HepG2 (cell line): Measurements from ENCODE around the gene PPP4C. TPM values are rescaled to one million over a fixed set of nuclear protein-coding genes. Genes with fewer than 3 reads are reported as not detected.
A peak's percentile ranks its signal among the peaks of the same experiment; 100 is the strongest.

Experiments used
- ARNTL ChIP-seq: sonication (generic); formaldehyde crosslinking; IDR thresholded peaks from 2 replicates; pipeline ENCODE4 v1.4.0; 2020; ENCODE audit warnings: mild to moderate bottlenecking, missing genetic modification reagents
- CHCHD3 ChIP-seq: sonication (generic); formaldehyde crosslinking; IDR thresholded peaks from 2 replicates; pipeline ENCODE4 v1.8.0; 2022; ENCODE audit warnings: mild to moderate bottlenecking, missing genetic modification reagents, moderate library complexity
- FOXK2 ChIP-seq: fragments of 450-650 bp; IDR thresholded peaks from 2 replicates; pipeline ENCODE4 v1.6.1; 2016
- MAZ ChIP-seq, 2 experiments: sonication (generic) in 1 of 2; formaldehyde crosslinking in 1 of 2; IDR thresholded peaks; 2 replicates each; pipeline versions ENCODE4 v1.5.0 to v1.6.1; 2012 to 2020; ENCODE audit warnings: low read depth in 2 of 2, mild to moderate bottlenecking in 2 of 2, borderline replicate concordance in 1 of 2, improper control_type of control experiment in 1 of 2, low read length in 1 of 2, missing genetic modification reagents in 1 of 2, moderate library complexity in 1 of 2
- ZFX ChIP-seq: sonication (generic); formaldehyde crosslinking; IDR thresholded peaks from 2 replicates; pipeline ENCODE4 v1.4.0; 2020; ENCODE audit warnings: mild to moderate bottlenecking, low read depth, missing genetic modification reagents, moderate library complexity
- ZNF251 ChIP-seq: sonication (generic); formaldehyde crosslinking; IDR thresholded peaks from 2 replicates; pipeline ENCODE4 v1.9.0; 2021; ENCODE audit warnings: mild to moderate bottlenecking, missing genetic modification reagents
- ZNF484 ChIP-seq: sonication (generic); formaldehyde crosslinking; IDR thresholded peaks from 2 replicates; pipeline ENCODE4 v1.5.1; 2020; ENCODE audit warnings: mild to moderate bottlenecking, low read depth, missing genetic modification reagents, borderline replicate concordance
- ZNF598 ChIP-seq: sonication (generic); formaldehyde crosslinking; IDR thresholded peaks from 2 replicates; pipeline ENCODE4 v1.5.1; 2020; ENCODE audit warnings: mild to moderate bottlenecking, missing genetic modification reagents, borderline replicate concordance
- ZNF709 ChIP-seq: sonication (generic); formaldehyde crosslinking; IDR thresholded peaks from 2 replicates; pipeline ENCODE4 v1.5.0; 2020; ENCODE audit warnings: mild to moderate bottlenecking, missing genetic modification reagents
- polyA plus RNA-seq, 8 experiments: library from polyadenylated mRNA; depleted of rRNA in 3 of 8; stranded (reverse) in 7 of 8; unstranded in 1 of 8; fragments of >200 nt; fragmentation: Illumina TruSeq in 4 of 8; extraction: Trizol in 4 of 8; gene quantifications; 2 replicates each; pipeline versions ENCODE4 v1.2.1 to v1.2.3, GENCODE V29; 2011 to 2016; ENCODE audit warnings: low read depth in 4 of 8, missing spikeins in 1 of 8, mixed read lengths in 1 of 8; ENCODE audit not compliant: insufficient read depth in 1 of 8
- total RNA-seq, 5 experiments: library from RNA; depleted of rRNA; stranded (reverse); fragments of >200 nt; fragmentation: Illumina TruSeq; extraction: Trizol; gene quantifications; 2 replicates each; pipeline ENCODE4 v1.2.3, GENCODE V29; 2016; ENCODE audit warnings: low read depth in 1 of 5
- TF ChIP-seq, protein P1 (sequence below): sonication (generic); formaldehyde crosslinking; IDR thresholded peaks from 2 replicates; pipeline ENCODE4 v1.4.0; 2020; ENCODE audit warnings: missing genetic modification reagents
- TF ChIP-seq, protein P2 (sequence below): sonication (generic); formaldehyde crosslinking; IDR thresholded peaks from 2 replicates; pipeline ENCODE4 v1.8.1; 2023; ENCODE audit warnings: mild to moderate bottlenecking, missing genetic modification reagents
- TF ChIP-seq, protein P3 (sequence below): sonication (generic); formaldehyde crosslinking; IDR thresholded peaks from 2 replicates; pipeline ENCODE4 v1.4.0; 2020; ENCODE audit warnings: missing genetic modification reagents, borderline replicate concordance
- TF ChIP-seq, protein P4 (sequence below): IDR thresholded peaks from 2 replicates; pipeline ENCODE4 v1.6.1; 2016; ENCODE audit warnings: low read depth
- TF ChIP-seq, protein P5 (sequence below): sonication (generic); formaldehyde crosslinking; IDR thresholded peaks from 2 replicates; pipeline ENCODE4 v1.5.0; 2020; ENCODE audit warnings: missing genetic modification reagents, mild to moderate bottlenecking, borderline replicate concordance

Gene PPP4C
- total and polyA plus RNA-seq, 2 of the 13 experiments (the other 11 are each of a cell fraction or from before 2014, with no cell fraction given) = 176 to 220 TPM

DNA sequence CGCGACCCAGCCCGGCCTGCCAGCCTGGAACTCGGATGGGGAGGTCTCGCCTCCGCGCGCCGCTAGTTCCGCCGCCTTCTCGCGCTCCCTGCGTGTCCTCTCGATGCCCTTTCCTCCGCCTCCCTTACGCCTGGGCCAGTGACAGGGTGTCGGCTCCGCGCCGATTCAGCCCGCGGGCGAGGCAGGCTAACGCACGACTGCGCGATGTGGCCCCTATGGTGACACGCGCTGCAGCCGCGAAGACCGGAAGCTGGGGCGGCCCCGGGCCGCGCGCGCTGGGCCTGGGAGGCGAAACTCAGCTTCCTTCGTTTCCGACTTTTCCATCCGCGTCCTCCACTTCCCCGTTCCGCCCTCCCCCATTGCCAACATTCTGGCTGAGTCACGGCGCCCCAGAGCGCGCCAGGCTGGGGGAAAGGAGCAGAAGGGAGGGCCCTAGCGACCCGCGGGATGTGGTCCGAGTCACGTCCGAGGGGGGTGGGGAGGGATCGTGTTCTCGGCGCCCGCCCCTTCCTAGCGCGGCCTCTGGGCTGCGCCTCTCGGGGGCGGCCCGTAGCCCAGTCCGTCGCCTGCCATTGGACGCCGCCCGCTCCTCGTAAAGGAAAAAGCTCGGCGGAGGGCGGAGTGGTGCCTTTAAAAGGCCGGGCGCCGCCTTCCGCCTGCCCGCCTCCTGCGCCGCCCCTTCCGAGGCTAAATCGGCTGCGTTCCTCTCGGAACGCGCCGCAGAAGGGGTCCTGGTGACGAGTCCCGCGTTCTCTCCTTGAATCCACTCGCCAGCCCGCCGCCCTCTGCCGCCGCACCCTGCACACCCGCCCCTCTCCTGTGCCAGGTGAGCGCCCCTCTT is 10.5 kb upstream of the PPP4C start, which contains the start of gene ALDOA (continued):
- TF ChIP-seq, protein P1, sequence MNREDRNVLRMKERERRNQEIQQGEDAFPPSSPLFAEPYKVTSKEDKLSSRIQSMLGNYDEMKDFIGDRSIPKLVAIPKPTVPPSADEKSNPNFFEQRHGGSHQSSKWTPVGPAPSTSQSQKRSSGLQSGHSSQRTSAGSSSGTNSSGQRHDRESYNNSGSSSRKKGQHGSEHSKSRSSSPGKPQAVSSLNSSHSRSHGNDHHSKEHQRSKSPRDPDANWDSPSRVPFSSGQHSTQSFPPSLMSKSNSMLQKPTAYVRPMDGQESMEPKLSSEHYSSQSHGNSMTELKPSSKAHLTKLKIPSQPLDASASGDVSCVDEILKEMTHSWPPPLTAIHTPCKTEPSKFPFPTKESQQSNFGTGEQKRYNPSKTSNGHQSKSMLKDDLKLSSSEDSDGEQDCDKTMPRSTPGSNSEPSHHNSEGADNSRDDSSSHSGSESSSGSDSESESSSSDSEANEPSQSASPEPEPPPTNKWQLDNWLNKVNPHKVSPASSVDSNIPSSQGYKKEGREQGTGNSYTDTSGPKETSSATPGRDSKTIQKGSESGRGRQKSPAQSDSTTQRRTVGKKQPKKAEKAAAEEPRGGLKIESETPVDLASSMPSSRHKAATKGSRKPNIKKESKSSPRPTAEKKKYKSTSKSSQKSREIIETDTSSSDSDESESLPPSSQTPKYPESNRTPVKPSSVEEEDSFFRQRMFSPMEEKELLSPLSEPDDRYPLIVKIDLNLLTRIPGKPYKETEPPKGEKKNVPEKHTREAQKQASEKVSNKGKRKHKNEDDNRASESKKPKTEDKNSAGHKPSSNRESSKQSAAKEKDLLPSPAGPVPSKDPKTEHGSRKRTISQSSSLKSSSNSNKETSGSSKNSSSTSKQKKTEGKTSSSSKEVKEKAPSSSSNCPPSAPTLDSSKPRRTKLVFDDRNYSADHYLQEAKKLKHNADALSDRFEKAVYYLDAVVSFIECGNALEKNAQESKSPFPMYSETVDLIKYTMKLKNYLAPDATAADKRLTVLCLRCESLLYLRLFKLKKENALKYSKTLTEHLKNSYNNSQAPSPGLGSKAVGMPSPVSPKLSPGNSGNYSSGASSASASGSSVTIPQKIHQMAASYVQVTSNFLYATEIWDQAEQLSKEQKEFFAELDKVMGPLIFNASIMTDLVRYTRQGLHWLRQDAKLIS (CRISPR knock-in tag) = peak; percentile 45
- TF ChIP-seq MAZ (IDR thresholded peaks at IDR 0.05; ENCODE audit: borderline replicate concordance, low read depth, low read length) (peak; percentile 84; the same call in 1 of the 2 replicates), MAZ (CRISPR knock-in tag; IDR thresholded peaks at IDR 0.05; ENCODE audit: low read depth) (peak; percentile 96), ZFX (CRISPR knock-in tag) (peak; percentile 97), ZNF598 (CRISPR knock-in tag) (no peak; the same call in 1 of the 2 replicates), CHCHD3 (CRISPR knock-in tag) (no peak; the same call in 1 of the 2 replicates), ZNF709 (CRISPR knock-in tag) (peak; percentile 98), FOXK2 (no peak), ZNF251 (CRISPR knock-in tag) (0 out of 2 replicates have a peak, but pooled peaks have one; percentile 83), ZNF484 (CRISPR knock-in tag) (peak; percentile 91; the same call in 1 of the 2 replicates), ARNTL (CRISPR knock-in tag) (peak; percentile 81)
- TF ChIP-seq, protein P2, sequence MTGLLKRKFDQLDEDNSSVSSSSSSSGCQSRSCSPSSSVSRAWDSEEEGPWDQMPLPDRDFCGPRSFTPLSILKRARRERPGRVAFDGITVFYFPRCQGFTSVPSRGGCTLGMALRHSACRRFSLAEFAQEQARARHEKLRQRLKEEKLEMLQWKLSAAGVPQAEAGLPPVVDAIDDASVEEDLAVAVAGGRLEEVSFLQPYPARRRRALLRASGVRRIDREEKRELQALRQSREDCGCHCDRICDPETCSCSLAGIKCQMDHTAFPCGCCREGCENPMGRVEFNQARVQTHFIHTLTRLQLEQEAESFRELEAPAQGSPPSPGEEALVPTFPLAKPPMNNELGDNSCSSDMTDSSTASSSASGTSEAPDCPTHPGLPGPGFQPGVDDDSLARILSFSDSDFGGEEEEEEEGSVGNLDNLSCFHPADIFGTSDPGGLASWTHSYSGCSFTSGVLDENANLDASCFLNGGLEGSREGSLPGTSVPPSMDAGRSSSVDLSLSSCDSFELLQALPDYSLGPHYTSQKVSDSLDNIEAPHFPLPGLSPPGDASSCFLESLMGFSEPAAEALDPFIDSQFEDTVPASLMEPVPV (CRISPR knock-in tag) = peak; percentile 87; the same call in 1 of the 2 replicates
- TF ChIP-seq, protein P3, sequence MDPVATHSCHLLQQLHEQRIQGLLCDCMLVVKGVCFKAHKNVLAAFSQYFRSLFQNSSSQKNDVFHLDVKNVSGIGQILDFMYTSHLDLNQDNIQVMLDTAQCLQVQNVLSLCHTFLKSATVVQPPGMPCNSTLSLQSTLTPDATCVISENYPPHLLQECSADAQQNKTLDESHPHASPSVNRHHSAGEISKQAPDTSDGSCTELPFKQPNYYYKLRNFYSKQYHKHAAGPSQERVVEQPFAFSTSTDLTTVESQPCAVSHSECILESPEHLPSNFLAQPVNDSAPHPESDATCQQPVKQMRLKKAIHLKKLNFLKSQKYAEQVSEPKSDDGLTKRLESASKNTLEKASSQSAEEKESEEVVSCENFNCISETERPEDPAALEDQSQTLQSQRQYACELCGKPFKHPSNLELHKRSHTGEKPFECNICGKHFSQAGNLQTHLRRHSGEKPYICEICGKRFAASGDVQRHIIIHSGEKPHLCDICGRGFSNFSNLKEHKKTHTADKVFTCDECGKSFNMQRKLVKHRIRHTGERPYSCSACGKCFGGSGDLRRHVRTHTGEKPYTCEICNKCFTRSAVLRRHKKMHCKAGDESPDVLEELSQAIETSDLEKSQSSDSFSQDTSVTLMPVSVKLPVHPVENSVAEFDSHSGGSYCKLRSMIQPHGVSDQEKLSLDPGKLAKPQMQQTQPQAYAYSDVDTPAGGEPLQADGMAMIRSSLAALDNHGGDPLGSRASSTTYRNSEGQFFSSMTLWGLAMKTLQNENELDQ (CRISPR knock-in tag) = no peak; the same call in 1 of the 2 replicates
- TF ChIP-seq, protein P4, sequence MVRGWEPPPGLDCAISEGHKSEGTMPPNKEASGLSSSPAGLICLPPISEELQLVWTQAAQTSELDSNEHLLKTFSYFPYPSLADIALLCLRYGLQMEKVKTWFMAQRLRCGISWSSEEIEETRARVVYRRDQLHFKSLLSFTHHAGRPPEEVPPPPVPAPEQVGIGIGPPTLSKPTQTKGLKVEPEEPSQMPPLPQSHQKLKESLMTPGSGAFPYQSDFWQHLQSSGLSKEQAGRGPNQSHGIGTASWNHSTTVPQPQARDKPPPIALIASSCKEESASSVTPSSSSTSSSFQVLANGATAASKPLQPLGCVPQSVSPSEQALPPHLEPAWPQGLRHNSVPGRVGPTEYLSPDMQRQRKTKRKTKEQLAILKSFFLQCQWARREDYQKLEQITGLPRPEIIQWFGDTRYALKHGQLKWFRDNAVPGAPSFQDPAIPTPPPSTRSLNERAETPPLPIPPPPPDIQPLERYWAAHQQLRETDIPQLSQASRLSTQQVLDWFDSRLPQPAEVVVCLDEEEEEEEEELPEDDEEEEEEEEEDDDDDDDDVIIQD (CRISPR knock-in tag) = 0 out of 2 replicates have a peak, but pooled peaks have one; percentile 77
- TF ChIP-seq, protein P5, sequence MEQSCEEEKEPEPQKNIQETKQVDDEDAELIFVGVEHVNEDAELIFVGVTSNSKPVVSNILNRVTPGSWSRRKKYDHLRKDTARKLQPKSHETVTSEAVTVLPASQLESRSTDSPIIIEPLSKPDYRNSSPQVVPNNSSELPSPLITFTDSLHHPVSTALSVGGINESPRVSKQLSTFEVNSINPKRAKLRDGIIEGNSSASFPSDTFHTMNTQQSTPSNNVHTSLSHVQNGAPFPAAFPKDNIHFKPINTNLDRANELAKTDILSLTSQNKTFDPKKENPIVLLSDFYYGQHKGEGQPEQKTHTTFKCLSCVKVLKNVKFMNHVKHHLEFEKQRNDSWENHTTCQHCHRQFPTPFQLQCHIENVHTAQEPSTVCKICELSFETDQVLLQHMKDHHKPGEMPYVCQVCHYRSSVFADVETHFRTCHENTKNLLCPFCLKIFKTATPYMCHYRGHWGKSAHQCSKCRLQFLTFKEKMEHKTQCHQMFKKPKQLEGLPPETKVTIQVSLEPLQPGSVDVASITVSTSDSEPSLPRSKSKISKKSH = peak; percentile 86
